Measurements from ENCODE around the gene SLX9. TPM values are rescaled to one million over a fixed set of nuclear protein-coding genes. Genes with fewer than 3 reads are reported as not detected.

SLX9 gene
- total RNA-seq, 1 experiment from 2014 or later: 74.3 TPM

GRCh38 chr21:44940116-44940631 is 345 bp downstream of the SLX9 start:
- H3K27me3 ChIP-seq (ENCODE audit: insufficient read depth, low read length): no peaks in the 10 kb centered on the region
- H4K91ac ChIP-seq (ENCODE audit: insufficient read length, low read depth, low read length): no peak overlapping the region
- H2BK20ac ChIP-seq (ENCODE audit: low read depth, low read length, poor library complexity, severe bottlenecking): no peak overlapping the region
- peak overlapping the region; percentile 91 for H3K4me2 ChIP-seq (ENCODE audit: insufficient read depth, insufficient read length, low read length)
- peaks cover 23 to 24% of the 10 kb centered on the region in 2 experiments for H3K4me1 Mint-ChIP-seq
- H2BK120ac ChIP-seq (ENCODE audit: low read depth, low read length, poor library complexity, severe bottlenecking): no peak overlapping the region
- H3K23me2 ChIP-seq (ENCODE audit: insufficient read length, low read depth, low read length, poor library complexity, severe bottlenecking): peaks cover 11% of the 10 kb centered on the region
- peak overlapping the region; percentile 89 for H3K9ac ChIP-seq (ENCODE audit: extremely low read depth, insufficient read length, low read length)
- peak; percentile 36 for DNase-seq
- H2AFZ ChIP-seq (ENCODE audit: low read length): no peak overlapping the region
- peaks cover 8% of the 10 kb centered on the region for H3K79me1 ChIP-seq (ENCODE audit: insufficient read depth, low read depth, low read length, poor library complexity, severe bottlenecking)
- no peak overlapping the region for H3K56ac ChIP-seq (ENCODE audit: insufficient read length, low read depth, low read length)
- H3K4ac ChIP-seq (ENCODE audit: low read depth, low read length): no peak overlapping the region
- H3K14ac ChIP-seq (ENCODE audit: insufficient read depth, low read length): peak overlapping the region; percentile 69
- peaks cover 44% of the 10 kb centered on the region; the same call in 1 of the 2 replicates for H3K79me2 ChIP-seq (ENCODE audit: insufficient read depth, low read length)
- no peak overlapping the region for H2BK15ac ChIP-seq (ENCODE audit: low read depth, low read length)
- H2AK5ac ChIP-seq (ENCODE audit: insufficient read length, low read length): no peak overlapping the region
- WGBS (ENCODE audit: extremely low coverage, insufficient read length, low lambda C conversion rate): no CpG with 5 or more reads among the region's 53 CpGs
- peak overlapping the region; percentile 91 to 93 for H3K4me3 Mint-ChIP-seq
- no peak overlapping the region for H3T11ph ChIP-seq (ENCODE audit: low read length)
- no peaks in the 10 kb centered on the region; a peak in 1 of 5 replicates for H3K9me3 Mint-ChIP-seq
- no peak overlapping the region for H4K8ac ChIP-seq (replicated peaks; ENCODE audit: insufficient read length, low read depth, low read length)
- no peaks in the 10 kb centered on the region for H3K9me3 ChIP-seq (ENCODE audit: control insufficient read depth, low read depth, low read length)
- no peak for TF ChIP-seq CTCF (conservative IDR thresholded peaks at IDR 0.05)
- H4K20me1 ChIP-seq (ENCODE audit: control insufficient read depth, insufficient read depth, insufficient read length): no peaks in the 10 kb centered on the region
- H3K27ac ChIP-seq (ENCODE audit: insufficient read length, low read depth, low read length): no peak overlapping the region
- H3K18ac ChIP-seq (ENCODE audit: insufficient read length, low read depth, low read length): peak overlapping the region; percentile 53
- H3K23ac ChIP-seq (ENCODE audit: insufficient read length, low read depth, low read length): no peak overlapping the region
- peak overlapping the region in 2 of 3 experiments; percentile 70 to 74; a peak in 3 of 7 replicates for H3K27ac Mint-ChIP-seq
- H3K36me3 Mint-ChIP-seq (ENCODE audit: insufficient read depth in 1 of 3, low read depth in 3 of 3): peaks cover 20 to 38% (median 34%) of the 10 kb centered on the region in 3 experiments; a peak in 6 of 7 replicates
- no peaks in the 10 kb centered on the region for H3K4me1 ChIP-seq (ENCODE audit: insufficient read depth, low read length)
- no peak overlapping the region for H2BK12ac ChIP-seq (ENCODE audit: insufficient read length, low read depth, low read length)
- H3K27me3 Mint-ChIP-seq (ENCODE audit: low read depth): peaks cover 7% of the 10 kb centered on the region
- H4K5ac ChIP-seq (ENCODE audit: insufficient read length, low read depth, low read length): no peak overlapping the region
- H2BK5ac ChIP-seq (ENCODE audit: insufficient read length, low read length): no peak overlapping the region
